ENCODE data around the gene PCK2.

PCK2 gene

DNA sequence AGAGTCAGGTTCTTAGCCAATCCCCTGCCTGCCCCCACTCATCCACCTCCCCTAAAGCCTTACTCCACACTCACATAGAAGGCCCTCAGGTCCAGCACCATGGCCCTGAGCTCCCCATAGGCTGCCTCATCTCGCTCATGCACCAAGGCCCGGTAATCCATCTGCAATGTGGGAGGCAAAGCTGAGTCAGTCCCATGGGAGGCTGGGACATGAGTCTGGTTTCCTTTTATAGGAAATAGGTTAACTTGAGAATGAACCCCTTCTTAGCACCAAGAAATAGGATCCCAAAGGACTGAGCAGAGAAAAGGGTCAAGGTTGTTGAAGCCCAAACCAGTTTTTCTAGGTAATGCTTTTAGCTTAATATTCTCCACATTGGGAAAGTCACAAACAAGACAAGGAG, 49.4 kb downstream of the PCK2 start:
- CTCF ChIA-PET, result interaction anchor here (0.9 to 12.0 kb wide), 8 partner anchors 10 to 36 kb away, joined by 3 to 154 read pairs (median 3); partner anchors contain the start of genes DCAF11, IRF9 and NRL
- TF ChIP-seq, protein P1, sequence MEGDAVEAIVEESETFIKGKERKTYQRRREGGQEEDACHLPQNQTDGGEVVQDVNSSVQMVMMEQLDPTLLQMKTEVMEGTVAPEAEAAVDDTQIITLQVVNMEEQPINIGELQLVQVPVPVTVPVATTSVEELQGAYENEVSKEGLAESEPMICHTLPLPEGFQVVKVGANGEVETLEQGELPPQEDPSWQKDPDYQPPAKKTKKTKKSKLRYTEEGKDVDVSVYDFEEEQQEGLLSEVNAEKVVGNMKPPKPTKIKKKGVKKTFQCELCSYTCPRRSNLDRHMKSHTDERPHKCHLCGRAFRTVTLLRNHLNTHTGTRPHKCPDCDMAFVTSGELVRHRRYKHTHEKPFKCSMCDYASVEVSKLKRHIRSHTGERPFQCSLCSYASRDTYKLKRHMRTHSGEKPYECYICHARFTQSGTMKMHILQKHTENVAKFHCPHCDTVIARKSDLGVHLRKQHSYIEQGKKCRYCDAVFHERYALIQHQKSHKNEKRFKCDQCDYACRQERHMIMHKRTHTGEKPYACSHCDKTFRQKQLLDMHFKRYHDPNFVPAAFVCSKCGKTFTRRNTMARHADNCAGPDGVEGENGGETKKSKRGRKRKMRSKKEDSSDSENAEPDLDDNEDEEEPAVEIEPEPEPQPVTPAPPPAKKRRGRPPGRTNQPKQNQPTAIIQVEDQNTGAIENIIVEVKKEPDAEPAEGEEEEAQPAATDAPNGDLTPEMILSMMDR (IDR thresholded peaks at IDR 0.05; ENCODE audit: control extremely low read depth, extremely low read depth, low read depth, missing control alignments), result no peak
- POLR2A ChIA-PET, result interaction anchor here (1.1 kb wide), 1 partner anchor 8 kb away, joined by 5 read pairs; the partner anchor contains the start of gene PSME1
- no peak for DNase-seq (ENCODE audit: extremely low spot score)

GRCh38 chr14:24144451-24144850, 50.3 kb downstream of the PCK2 start:
- DNase-seq (ENCODE audit: extremely low spot score), result no peak
- ChIA-PET CTCF (interaction anchor here (1.5 to 12.0 kb wide), 3 partner anchors 18 to 36 kb away, joined by 5 to 154 read pairs (median 7); partner anchors contain the start of genes DCAF11, IRF9 and NRL), POLR2A (interaction anchor here (1.1 kb wide), 1 partner anchor 9 kb away, joined by 5 read pairs; the partner anchor contains the start of gene PSME1)
- TF ChIP-seq, protein P1 (IDR thresholded peaks at IDR 0.05; ENCODE audit: control extremely low read depth, extremely low read depth, low read depth, missing control alignments), result no peak

GRCh38 chr14:24145219-24145618, 51.1 kb downstream of the PCK2 start:
- no peak for DNase-seq (ENCODE audit: extremely low spot score)
- TF ChIP-seq, protein P1 (IDR thresholded peaks at IDR 0.05; ENCODE audit: control extremely low read depth, extremely low read depth, low read depth, missing control alignments), result no peak
- CTCF ChIA-PET, result interaction anchor here (1.5 to 12.0 kb wide), 6 partner anchors 9 to 87 kb away, joined by 3 to 154 read pairs (median 20); partner anchors contain the start of genes DCAF11, IRF9, NRL and PSME1
- POLR2A ChIA-PET, result interaction anchor here (2.1 to 3.2 kb wide), 2 partner anchors 9 to 31 kb away, joined by 14 to 20 read pairs; partner anchors contain the start of genes DCAF11, NRL and PSME1

- CTCF ChIA-PET, result interaction anchor here (1.2 to 12.0 kb wide), 8 partner anchors 9 to 286 kb away, joined by 3 to 154 read pairs (median 12); partner anchors contain the start of genes DCAF11, IRF9, NRL and PSME1
These were observed 51.8 kb downstream of the PCK2 start for GRCh38 chr14:24145690-24146452.

DNA sequence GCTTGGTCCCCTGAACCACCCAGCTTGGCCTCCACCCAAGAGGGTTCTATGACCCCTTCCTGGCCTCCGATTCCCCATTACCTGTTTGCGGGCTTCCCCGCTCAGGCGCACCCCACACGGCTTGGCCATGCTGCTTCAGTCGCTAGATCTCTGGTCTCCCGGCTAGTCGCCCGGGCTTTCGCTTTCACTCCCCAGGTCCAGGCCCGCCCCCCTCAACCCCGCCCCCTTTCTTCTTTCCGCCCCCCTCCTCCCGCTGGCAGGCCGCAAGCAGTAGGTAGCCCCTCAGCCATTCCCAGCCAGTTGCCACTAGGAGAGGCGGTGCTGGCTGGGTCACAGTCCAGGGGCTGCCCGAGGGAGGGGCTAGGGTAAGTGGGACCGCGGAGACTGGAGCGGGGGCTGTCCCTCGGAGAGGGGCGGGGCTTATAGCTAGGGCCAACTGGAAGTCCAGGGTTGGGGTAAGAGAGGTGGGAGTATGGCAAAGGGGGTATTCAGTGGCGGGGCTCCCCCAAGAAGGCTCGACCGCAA, 52.4 kb downstream of the PCK2 start, which contains the start of gene PSME2:
TSS of gene PSME2 (minus strand) at position 158 of the 525 bp plus-strand sequence. CDS start at position 129, 29 bp downstream.
- peak; percentile 97 for DNase-seq (ENCODE audit: extremely low spot score)
- POLR2A ChIA-PET, result interaction anchor here (0.7 to 3.2 kb wide), 10 partner anchors 9 to 51 kb away, joined by 3 to 20 read pairs (median 6); partner anchors contain the start of genes DCAF11, IRF9, NRL and PSME1
- CTCF ChIA-PET, result interaction anchor here (0.8 to 12.0 kb wide), 12 partner anchors 8 to 285 kb away, joined by 3 to 154 read pairs (median 6); partner anchors contain the start of genes CIDEB, DCAF11, IRF9 and NRL
- TF ChIP-seq, protein P1 (IDR thresholded peaks at IDR 0.05; ENCODE audit: control extremely low read depth, extremely low read depth, low read depth, missing control alignments), result no peak

More at GRCh38 chr14:24145690-24146452, 51.8 kb downstream of the PCK2 start:
- POLR2A ChIA-PET, result interaction anchor here (1.4 to 3.2 kb wide), 5 partner anchors 10 to 51 kb away, joined by 6 to 20 read pairs (median 12); partner anchors contain the start of genes DCAF11, IRF9, NRL and PSME1
- TF ChIP-seq, protein P1 (IDR thresholded peaks at IDR 0.05; ENCODE audit: control extremely low read depth, extremely low read depth, low read depth, missing control alignments), result no peak
- no peak for DNase-seq (ENCODE audit: extremely low spot score)

Measured in GM10248 (cell line).